Activated naive CD8-positive, alpha-beta T cell (primary cell): ENCODE data around the gene MGMT.

ENCODE experiments used
- H3K27ac Mint-ChIP-seq: one replicate; pipeline ENCODE4 v1.8.0; 2021; ENCODE audit warnings: mixed read lengths
- H3K27me3 Mint-ChIP-seq: one replicate; pipeline ENCODE4 v1.8.0; 2021; ENCODE audit warnings: mixed read lengths
- H3K36me3 Mint-ChIP-seq: one replicate; pipeline ENCODE4 v1.8.0; 2021; ENCODE audit warnings: mixed read lengths
- H3K4me1 Mint-ChIP-seq: one replicate; pipeline ENCODE4 v1.8.0; 2021; ENCODE audit warnings: low read depth, mixed read lengths
- H3K4me3 Mint-ChIP-seq: one replicate; pipeline ENCODE4 v1.8.0; 2021; ENCODE audit warnings: mild to moderate bottlenecking, mixed read lengths
- H3K9me3 Mint-ChIP-seq: one replicate; pipeline ENCODE4 v1.8.0; 2021; ENCODE audit warnings: low read depth, mixed read lengths

Gene MGMT

DNA sequence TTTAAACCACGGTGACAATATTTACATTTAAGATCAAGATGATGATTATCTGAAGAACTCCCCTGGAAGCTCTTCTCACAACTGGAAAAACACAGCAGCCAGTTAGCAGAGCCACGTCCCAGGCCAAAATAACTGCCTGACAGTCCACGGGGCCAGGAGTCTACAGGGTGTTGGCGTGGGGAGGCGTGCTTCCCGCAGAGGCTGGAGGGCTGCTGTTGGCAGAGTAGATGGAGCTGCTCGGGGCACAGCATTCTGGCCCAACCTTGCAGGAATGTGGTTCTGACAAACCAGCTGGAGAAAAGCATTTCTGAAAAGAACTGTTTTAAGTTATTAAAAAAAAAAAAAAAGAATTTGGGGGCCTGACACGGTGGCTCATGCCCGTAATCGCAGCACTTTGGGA is 319.2 kb downstream of the MGMT start:
- H3K4me3 Mint-ChIP-seq = no peak overlapping the region
- H3K27ac Mint-ChIP-seq = no peak overlapping the region
- peaks cover 11% of the 10 kb centered on the region for H3K36me3 Mint-ChIP-seq
- H3K9me3 Mint-ChIP-seq = peaks cover 13% of the 10 kb centered on the region
- H3K27me3 Mint-ChIP-seq = no peaks in the 10 kb centered on the region
- no peaks in the 10 kb centered on the region for H3K4me1 Mint-ChIP-seq

DNA sequence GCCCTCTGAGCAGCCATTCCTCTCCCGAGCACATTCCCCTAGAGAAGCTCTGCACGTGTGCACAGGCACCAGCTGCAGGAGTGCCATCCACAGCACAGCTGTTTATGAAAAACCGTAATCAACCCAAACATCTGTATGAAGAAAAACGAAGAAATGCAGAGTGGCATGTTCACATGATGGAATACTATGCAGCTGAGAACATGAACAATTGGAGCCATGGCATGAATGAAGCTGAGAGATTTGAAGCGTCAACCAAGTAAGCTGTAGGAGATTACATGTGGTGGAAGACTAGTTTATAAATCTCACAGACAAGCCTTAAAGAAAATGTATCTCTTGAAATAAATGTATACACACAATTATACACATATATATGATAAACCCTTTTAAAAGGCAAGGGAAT is 320.5 kb downstream of the MGMT start:
- H3K4me3 Mint-ChIP-seq = no peak overlapping the region
- peaks cover 11% of the 10 kb centered on the region for H3K36me3 Mint-ChIP-seq
- H3K9me3 Mint-ChIP-seq = peaks cover 14% of the 10 kb centered on the region
- H3K27me3 Mint-ChIP-seq = no peaks in the 10 kb centered on the region
- no peaks in the 10 kb centered on the region for H3K4me1 Mint-ChIP-seq
- H3K27ac Mint-ChIP-seq = no peak overlapping the region

DNA sequence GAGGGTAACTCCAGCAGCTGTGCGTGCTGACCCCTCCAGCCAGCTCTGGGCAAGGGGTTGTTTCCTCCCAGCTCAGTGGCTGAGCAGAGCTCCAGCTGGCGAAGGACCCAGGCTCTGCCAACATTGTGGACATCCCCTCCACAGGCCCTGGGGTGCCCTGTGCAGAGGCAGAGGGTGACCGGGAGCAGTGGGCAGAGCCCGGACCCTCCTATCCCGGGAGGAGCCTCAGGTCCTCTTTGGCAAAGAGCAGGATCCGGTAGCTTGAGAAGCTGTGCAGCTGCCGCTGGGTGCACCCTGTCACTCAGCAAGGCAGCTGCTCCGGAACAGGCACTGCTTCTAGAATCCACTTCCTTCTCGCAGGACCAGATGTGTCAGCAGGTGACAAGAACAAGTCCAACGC is 321.2 kb downstream of the MGMT start:
- no peaks in the 10 kb centered on the region for H3K4me1 Mint-ChIP-seq
- peaks cover 7% of the 10 kb centered on the region for H3K36me3 Mint-ChIP-seq
- no peak overlapping the region for H3K4me3 Mint-ChIP-seq
- peaks cover 17% of the 10 kb centered on the region for H3K9me3 Mint-ChIP-seq
- no peak overlapping the region for H3K27ac Mint-ChIP-seq
- H3K27me3 Mint-ChIP-seq = no peaks in the 10 kb centered on the region

DNA sequence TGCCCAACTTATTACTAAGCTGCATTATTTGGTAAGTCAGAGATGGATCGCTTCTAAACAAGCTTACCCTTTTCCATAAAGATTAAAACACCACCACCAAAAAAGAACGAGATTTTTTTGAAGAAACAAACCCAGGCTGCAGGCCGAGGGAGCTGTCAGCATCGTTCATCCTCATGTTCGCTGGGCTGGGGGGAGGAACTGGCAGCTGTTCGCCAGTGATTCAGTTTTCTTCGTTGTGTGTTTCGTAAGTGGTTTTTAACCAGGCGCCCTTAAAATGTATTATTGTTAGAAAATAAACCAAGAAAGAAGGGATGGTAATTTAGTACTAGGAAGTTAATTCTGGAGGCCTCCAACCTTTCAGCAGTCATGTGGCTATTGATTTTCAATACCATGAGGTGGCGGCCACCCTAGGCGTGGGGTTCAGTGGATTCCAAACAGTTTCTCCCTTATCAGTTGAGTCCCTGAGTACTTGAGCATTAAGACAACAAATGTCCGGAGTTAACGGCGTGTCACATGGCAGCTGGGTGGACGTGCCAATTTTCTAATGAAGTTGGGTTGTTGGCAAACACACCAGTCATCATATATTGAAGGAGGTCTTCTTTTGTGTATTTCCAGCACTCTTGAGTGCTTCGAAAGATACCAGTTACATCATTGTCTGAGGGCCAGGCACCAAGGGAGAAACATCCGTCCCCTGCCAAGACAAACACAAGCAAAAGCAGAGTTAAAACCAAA is 323.8 kb downstream of the MGMT start:
- Mint-ChIP-seq H3K36me3 (peaks cover 3% of the 10 kb centered on the region), H3K4me1 (no peaks in the 10 kb centered on the region), H3K4me3 (no peak overlapping the region), H3K27me3 (no peaks in the 10 kb centered on the region), H3K27ac (no peak overlapping the region), H3K9me3 (peaks cover 15% of the 10 kb centered on the region)

DNA sequence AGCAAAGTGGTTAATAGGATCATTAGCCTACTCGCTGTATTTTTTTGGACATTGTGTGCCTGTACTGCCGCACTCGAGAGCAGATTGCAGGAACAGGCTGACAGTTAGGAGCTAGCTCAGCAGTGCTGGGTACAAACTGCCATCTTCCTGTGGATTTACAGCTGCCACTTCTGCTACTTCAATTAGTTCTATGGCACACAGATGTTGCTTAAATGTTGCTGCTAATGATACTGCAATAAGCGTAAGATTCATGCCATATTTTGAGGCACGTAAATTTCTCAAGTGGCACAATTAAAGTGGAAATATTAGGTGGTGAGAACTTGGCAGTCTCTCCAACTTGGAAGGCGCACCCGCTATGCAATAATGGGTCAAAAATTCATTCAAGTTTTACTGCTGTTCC is 325.1 kb downstream of the MGMT start:
- Mint-ChIP-seq H3K9me3 (peaks cover 20% of the 10 kb centered on the region), H3K36me3 (peaks cover 3% of the 10 kb centered on the region)

DNA sequence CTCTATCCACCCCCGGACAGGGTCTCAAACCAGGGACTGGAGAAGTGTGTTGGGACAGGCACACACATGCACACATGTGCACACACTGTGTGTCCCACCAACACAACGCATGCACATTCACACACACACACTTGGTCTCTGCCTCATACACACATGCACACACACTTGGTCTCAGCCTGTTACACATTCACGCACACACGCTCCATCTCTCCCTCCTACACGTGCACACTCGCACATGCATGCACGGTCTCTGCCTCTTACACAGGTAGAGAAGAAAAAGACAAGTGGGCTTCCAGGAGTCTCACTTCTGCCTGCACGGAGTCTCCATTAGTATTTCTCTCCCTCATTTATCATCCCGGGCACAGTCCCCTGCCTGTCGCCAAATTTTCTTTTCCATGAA is 325.8 kb downstream of the MGMT start:
- no peak overlapping the region for H3K27ac Mint-ChIP-seq
- H3K4me1 Mint-ChIP-seq = no peaks in the 10 kb centered on the region
- peaks cover 18% of the 10 kb centered on the region for H3K9me3 Mint-ChIP-seq
- no peaks in the 10 kb centered on the region for H3K36me3 Mint-ChIP-seq
- no peak overlapping the region for H3K4me3 Mint-ChIP-seq
- no peaks in the 10 kb centered on the region for H3K27me3 Mint-ChIP-seq

More for the DNA sequence above, 325.1 kb downstream of the MGMT start:
- H3K4me3 Mint-ChIP-seq = no peak overlapping the region
- H3K27ac Mint-ChIP-seq = no peak overlapping the region
- H3K4me1 Mint-ChIP-seq = no peaks in the 10 kb centered on the region
- no peaks in the 10 kb centered on the region for H3K27me3 Mint-ChIP-seq

DNA sequence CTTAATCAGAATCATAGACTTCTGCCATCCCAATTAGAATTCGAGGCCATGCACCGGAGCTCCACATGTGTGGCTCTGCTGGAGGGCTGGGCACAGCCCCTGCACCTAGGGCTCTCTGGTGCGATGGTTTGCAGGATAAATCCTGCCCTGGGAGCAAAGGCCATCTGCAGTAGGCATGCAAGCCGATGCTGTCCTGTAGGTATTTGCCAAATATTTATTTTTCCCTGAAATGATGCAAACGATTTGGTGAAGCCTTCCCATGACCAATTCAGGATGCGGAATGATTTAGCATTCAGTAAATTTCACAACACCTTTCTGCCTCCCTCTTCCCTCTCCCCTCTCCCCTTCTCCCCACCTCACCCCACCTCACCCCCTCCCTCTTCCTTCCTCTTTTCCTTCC is 326.4 kb downstream of the MGMT start:
- Mint-ChIP-seq H3K9me3 (peaks cover 24% of the 10 kb centered on the region), H3K4me1 (no peaks in the 10 kb centered on the region), H3K36me3 (no peaks in the 10 kb centered on the region), H3K27me3 (peaks cover 2% of the 10 kb centered on the region), H3K4me3 (no peak overlapping the region), H3K27ac (no peak overlapping the region)

DNA sequence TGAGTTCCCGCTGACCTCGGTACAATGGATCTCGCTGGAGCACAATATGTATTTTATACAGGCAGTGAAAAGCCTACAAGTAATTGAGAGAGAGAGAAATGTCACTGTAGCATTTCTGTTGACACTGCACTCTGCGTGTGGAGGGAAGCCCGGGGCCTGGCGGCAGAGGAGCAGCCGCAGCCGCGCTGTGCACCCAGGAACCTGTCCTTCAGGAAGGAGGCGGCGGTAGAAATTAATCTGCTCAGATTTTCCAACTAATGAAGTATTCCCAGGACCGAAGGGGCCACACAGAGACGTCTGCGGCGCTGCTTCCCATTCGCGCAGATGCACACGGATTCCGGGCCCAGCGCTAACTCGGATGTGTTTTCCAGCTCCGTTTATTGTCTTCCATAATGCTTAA is 327.0 kb downstream of the MGMT start:
- H3K36me3 Mint-ChIP-seq = no peaks in the 10 kb centered on the region
- peaks cover 3% of the 10 kb centered on the region for H3K27me3 Mint-ChIP-seq
- no peak overlapping the region for H3K4me3 Mint-ChIP-seq
- H3K4me1 Mint-ChIP-seq = no peaks in the 10 kb centered on the region
- peaks cover 29% of the 10 kb centered on the region for H3K9me3 Mint-ChIP-seq
- H3K27ac Mint-ChIP-seq = no peak overlapping the region

DNA sequence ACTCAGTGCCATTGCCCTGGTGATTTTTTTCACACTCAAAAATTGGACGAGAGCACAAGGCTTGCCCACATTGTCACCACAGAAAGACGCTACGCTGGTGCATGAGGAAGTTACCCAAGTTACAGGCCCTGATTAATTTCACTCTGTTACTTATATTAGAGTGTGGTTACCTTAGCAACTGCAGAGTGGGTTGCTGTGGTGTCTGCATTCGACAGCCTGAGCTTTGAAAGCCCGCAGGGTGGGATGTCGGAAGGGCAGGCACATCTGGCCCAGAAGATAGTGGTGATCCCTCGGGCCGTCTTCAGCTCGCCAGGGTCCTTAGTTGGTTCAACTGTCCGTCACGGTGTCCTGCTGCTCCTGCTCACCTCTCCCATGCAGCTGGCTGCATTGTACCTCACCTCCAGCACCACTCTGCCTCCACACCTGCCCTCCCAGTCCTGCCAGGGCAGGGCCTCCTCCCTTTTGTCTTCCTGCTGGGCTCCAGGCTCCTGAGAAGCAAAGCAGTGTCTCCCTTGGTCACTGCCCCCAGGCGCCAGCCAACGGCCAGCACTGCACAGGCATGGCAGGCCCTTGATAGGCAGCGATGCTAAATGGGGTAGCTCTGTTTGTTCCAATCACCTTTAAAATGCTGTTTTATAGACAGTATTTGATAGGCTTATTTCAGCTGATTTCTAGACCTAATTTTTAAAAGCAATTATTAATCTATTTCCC is 329.8 kb downstream of the MGMT start:
- H3K9me3 Mint-ChIP-seq = peaks cover 35% of the 10 kb centered on the region
- H3K27me3 Mint-ChIP-seq = peaks cover 3% of the 10 kb centered on the region
- H3K4me3 Mint-ChIP-seq = no peak overlapping the region
- H3K4me1 Mint-ChIP-seq = no peaks in the 10 kb centered on the region
- no peak overlapping the region for H3K27ac Mint-ChIP-seq
- no peaks in the 10 kb centered on the region for H3K36me3 Mint-ChIP-seq

DNA sequence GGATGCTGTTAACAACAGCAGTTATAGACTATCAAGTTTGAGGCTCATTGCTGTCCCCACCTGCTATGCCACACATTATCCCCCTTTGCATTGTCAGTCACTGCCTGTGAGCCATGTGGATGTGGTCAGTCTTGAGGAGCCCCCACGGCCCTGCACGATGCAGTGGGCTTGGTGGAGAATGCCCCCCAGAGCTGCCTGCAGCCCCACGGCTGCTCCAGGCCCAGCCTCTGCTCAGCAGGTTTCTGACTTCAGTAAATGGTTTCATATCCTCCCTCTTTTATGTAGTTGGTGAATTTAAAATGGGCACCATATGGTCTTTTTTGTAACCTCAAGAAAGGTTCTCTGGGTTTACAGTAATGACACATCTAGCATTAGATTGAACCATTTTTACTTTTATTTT is 332.9 kb downstream of the MGMT start:
- H3K27ac Mint-ChIP-seq = no peak overlapping the region
- no peak overlapping the region for H3K4me3 Mint-ChIP-seq
- H3K4me1 Mint-ChIP-seq = no peaks in the 10 kb centered on the region
- no peaks in the 10 kb centered on the region for H3K36me3 Mint-ChIP-seq
- H3K27me3 Mint-ChIP-seq = peaks cover 3% of the 10 kb centered on the region
- H3K9me3 Mint-ChIP-seq = peaks cover 44% of the 10 kb centered on the region

DNA sequence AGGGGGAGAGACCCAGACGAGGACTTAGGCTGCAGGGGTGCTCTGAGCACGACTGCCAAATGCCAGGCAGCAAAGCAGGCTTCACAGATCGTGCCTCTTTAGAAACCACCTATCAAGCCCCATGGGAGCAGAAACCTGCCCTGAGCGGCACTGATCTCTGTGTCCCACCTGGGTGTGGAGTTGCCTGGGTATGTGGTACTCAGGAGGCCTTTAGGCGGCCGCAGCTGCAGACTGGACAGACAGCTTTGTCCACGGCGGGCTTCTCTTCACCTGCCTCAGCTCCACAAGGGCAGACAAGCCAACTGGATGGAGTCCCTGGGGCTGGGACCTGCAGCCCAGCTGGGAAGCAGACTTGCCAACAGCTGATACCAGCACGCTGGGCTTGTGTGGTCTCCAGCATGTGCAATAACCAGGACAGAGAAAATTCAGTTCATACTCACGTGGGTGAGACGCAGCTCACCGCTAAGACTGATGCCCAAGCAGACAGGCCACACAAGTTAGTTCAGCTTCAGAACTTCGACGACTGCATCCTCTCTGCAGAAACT is 333.8 kb downstream of the MGMT start:
- Mint-ChIP-seq H3K9me3 (peaks cover 46% of the 10 kb centered on the region), H3K27me3 (peaks cover 3% of the 10 kb centered on the region), H3K27ac (no peak overlapping the region), H3K36me3 (no peaks in the 10 kb centered on the region), H3K4me1 (no peaks in the 10 kb centered on the region), H3K4me3 (no peak overlapping the region)

DNA sequence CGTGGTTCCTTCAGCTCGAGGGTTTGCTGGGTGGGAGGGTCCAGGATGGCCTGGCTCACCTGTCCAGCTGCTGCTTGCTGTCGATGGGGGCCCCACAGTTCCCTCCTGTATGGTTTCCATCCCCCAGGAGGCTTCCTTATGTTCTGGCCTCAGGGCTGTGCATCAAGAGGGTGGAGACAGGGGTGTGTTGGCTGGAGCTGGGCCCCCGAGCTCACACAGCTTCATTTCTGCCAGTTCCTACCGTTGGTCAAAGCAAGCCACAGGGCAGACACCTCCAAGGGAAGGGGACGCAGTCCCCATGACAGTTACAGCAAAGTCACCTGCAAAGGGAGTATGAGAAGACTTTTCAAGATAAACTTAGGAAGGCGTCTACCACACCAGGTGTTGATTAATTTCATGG is 340.2 kb downstream of the MGMT start:
- Mint-ChIP-seq H3K4me3 (no peak overlapping the region), H3K4me1 (no peaks in the 10 kb centered on the region), H3K27me3 (peaks cover 3% of the 10 kb centered on the region), H3K36me3 (no peaks in the 10 kb centered on the region), H3K27ac (no peak overlapping the region), H3K9me3 (peaks cover 18% of the 10 kb centered on the region)

DNA sequence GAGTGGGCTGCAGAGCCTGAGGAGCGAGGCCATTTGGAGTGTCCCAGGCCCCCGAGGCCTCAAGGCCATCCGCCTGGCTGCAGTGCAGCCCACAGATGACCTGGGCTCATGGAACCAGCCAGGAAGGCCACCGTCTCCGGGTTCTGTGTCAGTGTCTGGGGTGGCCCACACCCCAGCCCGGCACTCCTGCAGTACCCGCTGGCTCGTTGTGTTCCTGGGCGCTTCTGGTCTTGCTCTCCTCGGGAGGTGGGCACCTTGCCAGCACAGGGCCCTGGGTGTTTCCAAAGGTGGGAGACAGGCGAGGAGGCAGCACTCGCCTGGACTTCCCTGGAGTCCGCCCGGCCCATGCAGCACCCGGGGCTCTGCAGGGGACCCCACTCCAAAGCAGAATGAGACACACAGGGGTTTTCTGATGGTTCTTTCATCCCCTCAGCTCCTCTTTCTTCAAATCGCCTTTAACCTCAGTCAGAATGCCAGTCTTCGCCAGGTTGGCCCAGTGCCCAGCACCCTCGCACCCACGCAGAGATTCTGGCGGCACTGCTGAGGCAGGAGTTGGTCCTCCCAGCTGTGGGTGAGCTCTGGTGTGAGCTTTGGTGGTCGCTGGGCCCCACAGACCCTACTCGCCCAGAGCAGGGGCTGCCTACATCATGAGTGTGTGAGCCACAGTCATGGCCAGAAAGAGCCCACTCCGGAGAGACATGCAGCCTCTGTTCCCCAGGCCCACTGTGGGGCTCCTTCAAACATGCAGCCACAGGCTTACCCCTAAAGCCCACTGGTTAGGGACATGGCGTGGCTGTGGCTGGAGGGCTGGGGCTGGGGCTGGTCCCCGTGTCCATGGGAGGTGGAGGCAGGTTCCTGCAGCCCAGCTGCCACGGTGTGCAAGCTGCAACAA is 341.3 kb downstream of the MGMT start:
- H3K36me3 Mint-ChIP-seq = no peaks in the 10 kb centered on the region
- peaks cover 4% of the 10 kb centered on the region for H3K27me3 Mint-ChIP-seq
- no peaks in the 10 kb centered on the region for H3K4me1 Mint-ChIP-seq
- H3K4me3 Mint-ChIP-seq = no peak overlapping the region
- peaks cover 18% of the 10 kb centered on the region for H3K9me3 Mint-ChIP-seq
- H3K27ac Mint-ChIP-seq = no peak overlapping the region

DNA sequence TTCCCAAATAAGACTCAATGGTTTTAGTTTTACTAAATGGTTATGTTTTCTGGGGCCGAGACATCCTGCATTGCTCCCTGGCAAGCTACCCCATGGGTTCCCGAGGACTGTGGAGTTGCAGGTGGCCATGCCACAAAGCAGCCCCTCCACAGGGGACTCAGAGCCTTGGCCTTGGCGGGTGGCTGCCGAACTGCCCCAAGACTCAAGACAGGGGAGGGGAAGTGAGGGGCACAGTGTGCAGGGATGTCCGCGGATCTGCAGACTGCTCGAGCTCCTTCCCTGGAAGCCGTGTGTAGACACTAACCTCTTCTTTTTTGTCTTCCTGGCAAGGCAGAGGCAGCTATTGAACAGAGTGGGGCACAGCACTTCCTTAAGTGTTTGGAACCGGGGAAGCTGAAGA is 342.4 kb downstream of the MGMT start:
- peaks cover 6% of the 10 kb centered on the region for H3K27me3 Mint-ChIP-seq
- peaks cover 11% of the 10 kb centered on the region for H3K9me3 Mint-ChIP-seq
- H3K4me3 Mint-ChIP-seq = no peak overlapping the region
- no peaks in the 10 kb centered on the region for H3K36me3 Mint-ChIP-seq
- H3K4me1 Mint-ChIP-seq = no peaks in the 10 kb centered on the region
- no peak overlapping the region for H3K27ac Mint-ChIP-seq

DNA sequence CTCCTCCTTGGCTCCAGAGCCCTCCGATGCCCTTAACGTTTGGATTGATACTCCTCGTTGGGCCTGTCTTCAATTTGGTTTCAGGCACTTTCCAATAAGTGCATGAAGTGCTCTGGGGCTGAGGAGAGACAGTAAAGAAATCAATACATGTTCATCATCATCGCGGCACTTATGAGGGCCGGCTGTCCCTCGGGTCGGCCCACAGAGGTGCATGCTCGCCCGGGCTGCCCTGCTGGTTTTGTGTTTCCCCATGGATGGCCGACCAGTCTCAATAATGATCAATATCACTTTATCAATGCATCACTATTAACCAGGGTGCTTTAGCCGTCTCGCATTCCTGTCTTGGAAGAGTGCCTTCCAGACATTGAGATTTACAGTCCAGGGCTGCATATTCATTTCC is 342.8 kb downstream of the MGMT start:
- peaks cover 6% of the 10 kb centered on the region for H3K27me3 Mint-ChIP-seq
- H3K36me3 Mint-ChIP-seq = no peaks in the 10 kb centered on the region
- H3K27ac Mint-ChIP-seq = no peak overlapping the region
- no peaks in the 10 kb centered on the region for H3K4me1 Mint-ChIP-seq
- H3K9me3 Mint-ChIP-seq = peaks cover 9% of the 10 kb centered on the region
- H3K4me3 Mint-ChIP-seq = no peak overlapping the region
